GM20000 (cell line): ENCODE data around the gene KAT8.
"Not testable (repeated sequence)": the region's sequence is repeated elsewhere in the genome, so short reads cannot be mapped to it uniquely, and the experiment has no call there.

Source experiments
- DNase-seq: peaks from one replicate; pipeline ENCODE4 v3.0.0; 2012; ENCODE audit warnings: low spot score
- TF ChIP-seq, protein P1 (sequence below): IDR thresholded peaks from 2 replicates; pipeline ENCODE4 v1.5.1; 2012; ENCODE audit warnings: mild to moderate bottlenecking, control low read depth; ENCODE audit errors: extremely low read depth, missing control alignments

KAT8 gene

DNA sequence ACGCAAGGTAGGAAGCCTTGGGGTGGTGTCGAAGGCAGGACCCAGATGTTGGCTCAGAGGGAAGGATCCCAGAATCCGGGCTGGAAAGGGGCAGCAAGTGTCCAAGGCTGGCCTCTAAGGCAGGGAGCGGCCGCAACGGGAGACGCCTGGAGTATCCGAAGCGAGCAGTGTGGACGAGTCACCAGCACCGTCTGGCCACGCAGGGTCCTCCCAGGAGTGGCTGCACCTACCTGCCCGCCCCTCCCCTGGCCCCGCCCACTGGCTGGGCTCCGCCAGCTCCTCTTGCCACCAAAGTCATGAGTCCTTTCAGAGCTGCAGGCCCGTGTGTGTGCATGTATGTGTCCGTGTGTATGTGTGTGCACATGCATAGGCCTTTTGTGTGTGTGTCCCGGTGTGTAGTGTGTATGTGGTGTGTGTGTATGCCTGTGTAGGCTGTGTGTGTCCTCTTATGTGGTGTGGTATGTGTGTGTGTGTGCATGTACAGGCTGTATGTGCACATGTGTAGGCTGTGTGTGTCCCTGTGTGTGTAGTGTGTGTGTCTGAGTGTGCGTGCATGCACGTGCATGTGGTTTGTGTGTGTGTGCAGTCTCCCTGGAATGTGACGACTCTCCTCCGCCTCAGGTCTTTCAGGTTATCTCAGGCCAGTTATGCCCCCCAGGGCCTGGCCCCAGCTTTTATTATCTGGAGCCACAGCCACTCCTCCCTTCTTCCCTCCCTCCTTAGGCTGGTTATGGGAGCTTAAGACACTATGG lies 18.2 kb downstream of the KAT8 start, which contains the start of gene PRSS8:
PRSS8 (minus strand) TSS at position 193 of the 752 bp plus-strand sequence. CDS start 229 bp downstream, outside the sequence.
- TF ChIP-seq, protein P1, sequence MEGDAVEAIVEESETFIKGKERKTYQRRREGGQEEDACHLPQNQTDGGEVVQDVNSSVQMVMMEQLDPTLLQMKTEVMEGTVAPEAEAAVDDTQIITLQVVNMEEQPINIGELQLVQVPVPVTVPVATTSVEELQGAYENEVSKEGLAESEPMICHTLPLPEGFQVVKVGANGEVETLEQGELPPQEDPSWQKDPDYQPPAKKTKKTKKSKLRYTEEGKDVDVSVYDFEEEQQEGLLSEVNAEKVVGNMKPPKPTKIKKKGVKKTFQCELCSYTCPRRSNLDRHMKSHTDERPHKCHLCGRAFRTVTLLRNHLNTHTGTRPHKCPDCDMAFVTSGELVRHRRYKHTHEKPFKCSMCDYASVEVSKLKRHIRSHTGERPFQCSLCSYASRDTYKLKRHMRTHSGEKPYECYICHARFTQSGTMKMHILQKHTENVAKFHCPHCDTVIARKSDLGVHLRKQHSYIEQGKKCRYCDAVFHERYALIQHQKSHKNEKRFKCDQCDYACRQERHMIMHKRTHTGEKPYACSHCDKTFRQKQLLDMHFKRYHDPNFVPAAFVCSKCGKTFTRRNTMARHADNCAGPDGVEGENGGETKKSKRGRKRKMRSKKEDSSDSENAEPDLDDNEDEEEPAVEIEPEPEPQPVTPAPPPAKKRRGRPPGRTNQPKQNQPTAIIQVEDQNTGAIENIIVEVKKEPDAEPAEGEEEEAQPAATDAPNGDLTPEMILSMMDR, result no peak
- no peak for DNase-seq

- no peak for DNase-seq
- TF ChIP-seq, protein P1, result no peak
Measured at GRCh38 chr16:31136287-31136662, 18.8 kb downstream of the KAT8 start.

DNA sequence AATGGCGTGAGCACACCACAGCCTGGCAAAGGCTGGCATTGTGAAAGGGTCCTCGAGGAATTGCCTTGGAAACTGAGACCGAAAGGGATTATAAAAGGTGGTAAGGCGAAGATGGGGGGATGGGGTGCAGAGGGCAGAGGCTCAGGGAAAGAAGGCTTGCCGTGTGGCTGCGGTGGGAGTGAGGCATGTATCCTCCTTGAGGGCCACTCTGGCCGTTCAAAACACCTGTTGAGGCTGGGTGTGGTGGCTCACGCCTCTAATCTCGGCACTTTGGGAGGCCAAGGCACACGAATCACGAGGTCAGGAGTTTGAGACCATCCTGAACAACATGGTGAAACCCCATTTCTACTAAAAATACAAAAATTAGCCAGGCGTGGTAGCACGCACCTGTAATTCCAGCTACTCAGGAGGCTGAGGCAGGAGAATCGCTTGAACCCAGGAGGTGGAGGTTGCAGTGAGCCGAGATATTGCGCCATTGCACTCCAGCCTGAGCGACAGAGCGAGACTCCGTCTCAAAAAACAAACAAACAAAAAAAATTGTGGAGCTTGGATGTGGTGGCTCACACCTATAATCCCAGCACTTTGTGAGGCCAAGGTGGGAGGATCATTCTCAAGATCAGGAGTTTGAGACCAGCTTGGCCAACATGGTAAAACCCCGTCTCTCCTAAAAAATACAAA lies 19.5 kb downstream of the KAT8 start:
- not testable (repeated sequence) for DNase-seq

GRCh38 chr16:31138621-31139578 lies 21.4 kb downstream of the KAT8 start:
- no peak for DNase-seq
- TF ChIP-seq, protein P1, result no peak

DNA sequence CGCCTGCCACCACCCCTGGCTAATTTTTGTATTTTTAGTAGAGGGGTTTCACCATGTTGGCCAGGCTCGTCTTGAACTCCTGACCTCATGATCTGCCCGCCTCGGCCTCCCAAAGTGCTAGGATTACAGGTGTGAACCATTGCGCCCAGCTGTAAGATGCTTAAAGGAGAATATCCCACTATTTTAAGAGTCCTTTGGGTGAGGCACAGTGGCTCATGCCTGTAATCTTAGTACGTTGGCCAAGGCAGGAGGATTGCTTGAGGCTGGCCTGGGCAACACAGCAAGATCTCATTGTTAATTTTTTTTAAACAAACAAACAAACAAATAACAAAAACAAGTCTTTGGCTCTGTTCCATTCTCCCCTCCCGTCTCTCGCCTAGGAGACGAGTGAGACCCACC lies 23.6 kb downstream of the KAT8 start:
- DNase-seq, result not testable (repeated sequence)

GRCh38 chr16:31141489-31142108 lies 24.1 kb downstream of the KAT8 start:
- TF ChIP-seq, protein P1, result no peak
- no peak for DNase-seq

DNA sequence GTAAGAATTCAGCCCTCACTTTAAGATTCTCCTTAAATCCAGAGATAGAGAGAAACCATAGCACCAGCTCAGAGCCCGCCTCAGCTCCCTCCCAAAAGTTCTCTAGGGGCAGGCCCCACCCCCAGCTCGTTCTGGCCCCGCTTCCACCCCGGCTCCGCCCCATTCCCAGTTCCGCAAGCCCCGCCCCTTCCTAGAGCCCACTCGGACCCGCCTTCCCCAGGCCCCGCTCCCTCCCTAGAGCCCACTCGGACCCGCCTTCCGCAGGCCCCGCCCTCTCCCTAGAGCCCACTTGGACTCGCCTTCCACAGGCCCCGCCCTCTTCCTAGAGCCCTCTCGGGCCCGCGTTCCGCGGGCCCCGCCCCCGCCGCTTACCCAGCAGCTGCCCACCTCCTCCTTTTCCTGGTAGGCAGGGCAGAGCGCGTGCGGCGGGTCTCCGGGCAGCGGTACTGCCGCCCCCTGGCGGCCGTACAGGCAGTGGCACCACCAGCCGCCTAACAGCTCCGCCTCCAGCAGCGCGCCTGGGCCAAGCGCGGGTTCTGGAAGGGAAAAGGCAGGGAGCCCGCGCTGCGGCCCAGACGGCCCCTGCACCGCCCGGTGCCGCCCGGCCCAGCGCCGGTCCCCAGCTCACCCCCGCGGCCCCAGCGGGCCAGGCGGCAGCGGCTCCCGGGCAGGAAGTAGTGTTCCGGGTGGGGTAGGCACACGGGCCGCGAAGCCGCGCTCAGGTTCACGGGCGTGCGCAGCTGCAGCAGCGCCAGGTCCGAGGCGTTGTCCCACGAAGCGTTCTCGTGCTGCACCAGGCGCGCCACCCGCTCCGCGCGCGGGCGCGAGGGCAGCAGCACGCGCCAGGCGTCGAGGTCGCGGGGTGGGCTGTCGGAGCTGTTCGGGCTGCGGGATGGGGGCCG lies 24.9 kb downstream of the KAT8 start:
- TF ChIP-seq, protein P1, result peak; percentile 97
- DNase-seq, result peak; percentile 100
